GM19035 (cell line): ENCODE data around the gene PAWR.
"Not testable (repeated sequence)": the region's sequence is repeated elsewhere in the genome, so short reads cannot be mapped to it uniquely, and the experiment has no call there.

Experiments used
- ATAC-seq: cut with Tn5 transposase; IDR thresholded peaks from one replicate; pipeline ENCODE4 v1.9.1; 2021; ENCODE audit not compliant: unreplicated experiment

Gene PAWR

DNA sequence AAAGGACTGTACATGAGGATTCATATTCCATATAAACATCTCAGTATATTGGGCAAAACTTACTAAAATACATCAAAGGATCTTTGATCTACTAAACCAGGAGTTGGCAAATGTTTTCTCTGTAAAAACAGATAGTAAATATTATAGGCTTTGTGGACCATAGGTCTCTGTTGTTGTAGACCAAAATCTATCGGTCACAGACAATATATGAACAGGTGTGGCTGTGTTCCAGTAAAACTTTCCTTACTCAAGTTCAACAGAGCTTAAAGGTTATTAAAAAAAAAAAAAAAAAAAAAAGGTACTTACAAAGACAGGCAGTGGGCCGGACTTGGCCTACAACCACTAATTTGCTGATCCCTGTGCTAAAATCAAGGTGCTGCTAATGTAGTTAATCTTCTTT is 40.3 kb downstream of the PAWR start:
- ATAC-seq = no peak

DNA sequence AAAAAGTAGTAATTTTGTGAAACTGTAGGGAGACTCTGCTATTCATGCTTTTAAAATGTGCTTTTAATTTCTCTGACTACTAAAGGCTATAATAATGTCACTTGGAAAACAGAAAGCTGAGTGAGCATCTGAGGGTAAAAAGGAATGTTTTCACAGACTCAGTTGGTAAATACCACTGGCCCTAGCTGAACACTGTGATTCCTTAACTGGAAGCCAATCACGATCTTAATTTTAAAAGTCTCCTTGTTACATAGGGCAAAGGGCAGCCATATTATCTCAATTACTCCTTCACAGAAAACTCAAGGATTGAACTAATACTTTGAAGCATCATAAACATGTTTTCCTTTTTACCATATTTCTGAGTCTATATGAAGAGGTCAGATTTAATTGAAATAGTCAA is 41.9 kb downstream of the PAWR start:
- no peak for ATAC-seq

DNA sequence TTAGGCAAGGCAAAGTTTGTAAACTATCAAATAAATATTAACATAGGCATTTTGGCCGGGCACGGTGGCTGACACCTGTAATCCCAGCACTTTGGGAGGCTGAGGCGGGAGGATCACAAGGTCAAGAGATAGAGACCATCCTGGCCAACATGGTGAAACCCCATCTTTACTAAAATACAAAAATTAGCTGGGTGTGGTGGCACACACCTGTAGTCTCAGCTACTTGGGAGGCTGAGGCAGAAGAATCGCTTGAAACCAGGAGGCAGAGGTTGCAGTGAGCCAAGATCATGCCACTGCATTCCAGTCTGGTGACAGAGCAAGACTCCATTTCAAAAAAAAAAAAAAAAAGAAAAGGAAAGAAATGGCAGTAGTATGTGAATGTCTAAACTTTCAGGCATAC is 43.9 kb downstream of the PAWR start:
- not testable (repeated sequence) for ATAC-seq

DNA sequence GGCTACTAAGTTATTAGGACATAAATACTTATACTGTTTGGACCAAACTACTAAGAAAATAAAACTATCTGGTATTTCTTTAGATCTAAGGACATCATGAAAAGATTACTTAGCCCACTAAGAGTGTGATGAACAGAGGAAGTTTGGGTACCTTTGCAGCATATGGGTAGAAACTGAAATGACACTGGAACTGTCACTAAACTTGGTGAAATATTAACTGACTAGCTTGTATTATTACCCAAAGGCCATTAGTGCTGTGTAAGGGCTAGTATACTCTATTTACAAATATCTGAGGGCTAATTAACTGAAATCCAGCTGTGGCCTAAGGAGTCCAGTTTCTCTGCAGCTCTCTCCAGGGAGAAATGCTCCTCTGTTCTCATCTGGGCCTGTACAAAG is 45.5 kb downstream of the PAWR start:
- peak; percentile 79 for ATAC-seq

DNA sequence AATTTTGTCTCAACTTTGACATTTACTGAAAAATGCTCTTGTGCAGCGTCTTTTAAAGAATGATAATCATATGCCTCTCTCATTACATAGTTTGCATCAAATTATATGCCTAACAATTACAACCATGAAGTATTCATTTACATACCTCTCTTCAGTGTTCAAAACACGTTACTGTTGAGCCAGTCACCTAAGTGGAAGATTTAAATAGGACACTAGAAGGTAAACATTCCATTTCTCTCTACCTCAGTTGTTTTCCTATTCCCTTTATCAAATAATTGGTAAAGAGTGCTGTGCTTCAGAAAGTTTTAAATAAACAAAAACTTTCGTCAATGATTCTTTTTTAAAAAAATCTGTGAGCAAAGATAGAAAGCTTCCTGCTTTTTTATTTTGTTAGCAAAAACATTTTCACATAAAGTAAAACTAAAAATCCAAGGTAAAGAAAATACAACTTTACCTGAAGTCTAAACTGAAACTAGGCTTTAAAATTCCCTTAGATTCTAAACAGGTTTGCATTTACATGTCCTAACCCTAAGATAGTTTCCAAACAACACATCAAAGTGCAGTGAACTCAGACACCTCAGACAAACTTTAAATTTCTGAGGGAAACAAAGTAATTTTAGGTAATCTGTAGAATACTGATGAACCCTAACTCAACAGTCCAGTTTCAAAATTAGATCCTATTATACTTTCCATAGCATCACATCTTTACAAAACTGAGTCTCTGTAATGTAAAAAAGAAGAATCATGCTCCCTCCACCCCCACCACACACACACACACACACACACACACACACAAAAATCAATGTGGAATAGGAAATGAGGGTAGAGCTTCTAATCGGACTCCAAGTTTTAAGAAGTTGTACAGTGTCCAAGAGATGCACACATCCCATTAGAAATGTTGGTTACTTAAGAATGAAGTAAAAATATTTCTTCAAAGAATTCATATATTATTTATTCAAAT is 46.2 kb downstream of the PAWR start:
- ATAC-seq = no peak

DNA sequence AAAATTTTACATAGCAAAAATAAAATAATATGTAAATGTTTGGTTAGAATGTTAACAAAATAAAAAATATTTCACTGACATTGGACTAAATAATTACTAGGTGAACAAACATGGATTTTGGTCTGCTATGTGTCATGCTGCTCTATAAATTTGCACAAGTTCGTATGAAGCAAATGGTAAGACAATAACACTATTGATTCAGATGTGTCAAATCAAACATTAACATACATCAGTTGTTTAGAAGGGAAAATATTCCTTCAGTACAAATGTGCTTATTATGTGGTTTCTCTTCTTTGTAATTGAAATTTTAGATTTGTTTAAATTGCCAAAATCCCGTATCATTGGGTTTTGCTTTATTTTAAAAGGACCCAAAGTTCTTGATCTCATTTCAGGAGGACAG is 46.9 kb downstream of the PAWR start:
- ATAC-seq = no peak

DNA sequence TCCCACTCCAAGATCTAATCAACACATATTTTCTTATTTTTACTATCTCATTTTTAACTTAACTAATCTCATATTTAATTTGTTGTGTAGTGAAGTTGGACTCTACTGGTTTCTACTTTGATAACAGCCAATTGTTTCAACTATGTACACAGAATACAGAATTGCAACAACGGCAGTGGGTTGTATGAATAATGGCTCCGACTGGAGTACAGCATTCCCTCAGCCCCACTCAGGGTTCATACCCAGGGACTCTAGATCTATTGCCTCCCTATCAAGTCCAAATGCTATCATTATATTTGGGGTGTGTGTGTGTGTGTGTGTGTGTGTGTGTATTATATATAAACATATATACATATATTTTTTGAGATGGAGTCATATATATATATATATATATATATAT is 52.3 kb downstream of the PAWR start:
- no peak for ATAC-seq

DNA sequence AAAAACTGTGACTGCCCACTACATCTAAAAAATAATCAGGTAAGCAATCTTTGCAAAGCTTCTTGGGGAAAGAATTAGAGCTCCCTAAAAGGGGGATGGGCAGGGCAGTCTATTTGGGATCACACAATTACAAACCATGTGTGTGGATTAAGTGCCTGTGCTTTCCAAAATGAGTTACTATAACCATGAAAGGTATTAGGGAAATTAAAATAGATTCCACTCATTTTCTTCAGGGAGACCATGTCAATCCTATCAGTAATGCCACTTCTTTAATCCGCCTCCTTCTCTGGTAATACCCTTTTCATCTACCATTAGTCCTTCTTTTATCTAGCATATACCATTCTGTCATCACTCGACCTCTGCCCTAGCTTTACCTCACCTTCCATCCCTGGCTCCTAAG is 53.7 kb downstream of the PAWR start:
- ATAC-seq = no peak

DNA sequence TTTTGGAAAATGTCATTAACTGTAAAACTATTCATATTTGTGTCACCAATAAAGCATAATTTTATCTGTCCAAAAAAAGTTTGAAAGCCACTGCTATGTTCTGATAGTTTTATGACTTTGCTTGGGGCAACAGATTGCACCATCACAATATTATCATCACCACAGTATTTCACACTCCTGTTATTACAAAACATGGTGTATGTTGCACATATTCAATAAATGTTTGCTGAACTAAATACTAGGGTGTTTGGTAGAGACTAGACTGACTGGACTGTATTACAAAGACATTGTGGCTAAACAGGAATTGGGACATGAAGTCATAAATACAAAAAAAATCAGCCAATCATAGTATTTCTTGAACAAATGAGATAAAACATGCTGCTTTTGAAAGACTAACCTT is 55.1 kb downstream of the PAWR start:
- ATAC-seq = no peak

DNA sequence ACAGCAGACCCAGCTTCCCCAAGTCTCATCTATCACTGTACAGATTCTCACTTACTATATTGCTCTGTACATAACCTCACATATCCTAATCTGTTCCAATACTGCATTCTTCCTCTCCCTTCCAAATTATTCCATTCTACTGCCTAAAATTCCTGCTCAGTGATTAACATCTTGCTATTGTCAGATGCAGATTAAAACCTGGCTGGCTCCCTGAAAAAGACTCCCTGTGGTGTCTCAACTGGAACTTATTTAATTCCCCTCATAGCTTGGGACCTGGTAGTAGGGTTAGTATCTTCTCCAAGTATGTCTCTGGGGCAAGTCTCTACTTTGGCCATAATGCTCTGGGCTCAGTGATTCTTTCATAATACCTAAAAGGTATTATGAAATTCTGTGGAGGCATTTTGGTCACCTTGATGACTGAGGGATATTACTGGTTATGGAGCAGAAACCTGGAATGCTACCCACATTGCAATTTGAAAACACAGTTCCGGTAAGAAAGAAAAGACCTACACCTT is 55.8 kb downstream of the PAWR start:
- ATAC-seq = no peak

DNA sequence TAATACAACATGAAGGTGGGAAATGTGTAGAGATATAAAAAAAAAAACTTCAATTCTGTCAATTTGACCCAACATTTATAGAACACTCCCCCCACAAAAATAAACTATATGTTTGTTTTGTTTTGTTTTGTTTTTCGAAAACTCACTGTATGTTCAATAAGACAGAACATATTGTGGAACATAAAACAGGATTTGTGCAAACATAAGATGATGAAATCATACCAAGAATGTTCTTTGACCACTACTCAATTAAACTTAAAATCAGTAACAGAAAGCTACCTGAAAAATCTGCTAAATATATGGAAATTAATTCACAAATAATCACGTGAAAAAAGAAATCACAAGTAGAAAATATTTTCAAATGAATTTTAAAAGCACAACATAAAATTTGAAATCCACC is 61.2 kb downstream of the PAWR start:
- no peak for ATAC-seq

DNA sequence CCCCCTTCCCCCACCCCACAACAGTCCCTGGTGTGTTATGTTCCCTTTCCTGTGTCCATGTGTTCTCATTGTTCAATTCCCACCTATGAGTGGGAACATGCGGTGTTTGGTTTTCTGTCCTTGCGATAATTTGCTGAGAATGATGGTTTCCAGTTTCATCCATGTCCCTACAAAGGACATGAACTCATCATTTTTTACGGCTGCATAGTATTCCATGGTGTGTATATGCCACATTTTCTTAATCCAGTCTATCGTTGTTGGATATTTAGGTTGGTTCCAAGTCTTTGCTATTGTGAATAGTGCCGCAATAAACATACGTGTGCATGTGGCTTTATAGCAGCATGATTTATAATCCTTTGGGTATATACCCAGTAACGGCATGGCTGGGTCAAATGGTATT is 64.0 kb downstream of the PAWR start:
- not testable (repeated sequence) for ATAC-seq

DNA sequence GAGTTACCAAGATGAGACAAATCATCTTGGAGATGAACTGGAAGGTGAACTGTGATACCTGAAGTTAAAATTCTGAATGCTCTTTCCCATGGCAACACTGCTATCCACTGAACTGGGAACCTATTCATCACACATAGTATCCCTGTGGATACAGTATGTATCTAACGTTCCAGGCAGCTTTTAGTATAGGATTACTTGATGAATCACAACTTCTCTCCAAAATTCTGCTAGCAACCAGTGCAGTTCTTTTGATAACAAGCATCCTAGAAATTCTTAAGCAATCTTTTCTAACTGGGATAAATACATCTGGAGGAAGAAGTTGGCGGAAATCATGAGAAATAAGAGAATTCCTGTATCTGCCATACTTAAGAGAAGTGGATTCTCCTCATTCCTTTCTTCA is 66.4 kb downstream of the PAWR start:
- no peak for ATAC-seq

DNA sequence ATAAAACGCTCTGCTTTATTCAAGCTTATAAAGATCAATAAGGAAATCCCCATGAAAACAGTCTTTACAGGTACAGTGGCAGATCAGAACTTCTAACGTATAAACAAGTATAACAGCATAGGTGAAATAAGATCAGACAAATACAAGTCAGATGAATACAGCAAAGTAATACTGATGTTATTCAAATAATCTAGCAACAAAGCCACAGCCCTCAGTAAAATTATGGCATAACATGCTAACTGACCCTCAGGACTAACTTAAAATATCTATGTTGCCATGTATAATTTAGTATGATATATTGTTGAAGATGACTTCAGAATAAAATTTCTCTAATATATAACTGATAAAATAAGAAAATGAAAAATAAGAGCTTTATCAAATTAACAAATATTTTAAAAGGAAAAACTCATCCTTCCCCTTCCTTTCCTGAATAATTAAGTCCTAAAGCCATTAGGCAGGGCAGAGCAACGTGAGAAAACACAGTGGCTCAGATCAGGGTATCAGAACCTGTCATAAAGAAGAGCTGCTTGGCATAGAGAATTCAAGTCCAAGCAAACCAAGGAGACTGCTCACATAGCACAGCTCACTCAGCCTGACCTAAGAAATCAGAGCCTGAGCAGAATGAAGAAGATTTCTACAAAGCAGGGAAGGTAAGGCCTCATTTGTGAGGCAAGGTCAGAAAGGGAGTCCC is 70.7 kb downstream of the PAWR start:
- no peak for ATAC-seq

DNA sequence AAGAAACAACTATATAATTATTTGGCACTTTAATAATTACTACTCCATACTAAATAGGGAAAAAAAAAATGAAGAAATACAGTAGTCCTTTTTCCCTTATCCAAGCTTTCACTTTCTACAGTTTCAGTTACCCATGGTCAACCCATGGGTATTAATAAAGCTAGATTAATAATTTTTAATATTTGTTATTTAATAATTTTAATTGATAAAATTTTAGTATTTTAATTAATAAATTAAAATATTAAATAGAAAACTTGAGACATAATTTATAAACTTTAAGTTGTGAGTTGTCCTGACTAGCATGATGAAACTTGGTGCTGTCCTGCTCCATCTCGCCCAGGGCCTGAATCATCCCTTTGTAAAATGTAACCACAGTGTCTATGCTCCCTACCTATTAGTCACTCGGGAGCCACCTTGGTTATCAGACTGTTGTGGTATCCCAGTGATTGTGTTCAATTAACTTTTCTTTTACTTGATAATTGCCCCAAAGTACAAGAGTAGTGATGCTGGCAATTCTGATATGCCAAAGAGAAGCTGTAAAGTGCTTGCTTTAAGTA is 71.8 kb downstream of the PAWR start:
- no peak for ATAC-seq

DNA sequence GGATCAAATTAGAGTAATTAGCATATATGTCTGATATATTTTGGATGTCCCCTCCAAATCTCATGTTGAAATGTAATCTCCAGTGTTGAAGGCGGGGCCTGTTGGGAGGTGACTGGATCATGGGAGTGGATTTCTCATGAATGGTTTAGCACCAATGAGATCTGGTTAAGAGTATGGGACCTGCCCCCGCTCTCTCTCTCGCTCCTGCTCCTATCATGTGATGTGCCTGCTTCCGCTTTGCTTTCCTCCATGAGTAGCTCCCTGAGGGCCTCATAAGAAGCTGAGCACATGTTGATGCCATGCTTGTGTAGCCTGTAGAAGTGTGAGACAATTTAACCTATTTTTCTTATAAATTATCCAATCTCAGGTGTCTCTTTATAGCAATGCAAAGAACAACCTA is 73.1 kb downstream of the PAWR start:
- ATAC-seq = no peak

DNA sequence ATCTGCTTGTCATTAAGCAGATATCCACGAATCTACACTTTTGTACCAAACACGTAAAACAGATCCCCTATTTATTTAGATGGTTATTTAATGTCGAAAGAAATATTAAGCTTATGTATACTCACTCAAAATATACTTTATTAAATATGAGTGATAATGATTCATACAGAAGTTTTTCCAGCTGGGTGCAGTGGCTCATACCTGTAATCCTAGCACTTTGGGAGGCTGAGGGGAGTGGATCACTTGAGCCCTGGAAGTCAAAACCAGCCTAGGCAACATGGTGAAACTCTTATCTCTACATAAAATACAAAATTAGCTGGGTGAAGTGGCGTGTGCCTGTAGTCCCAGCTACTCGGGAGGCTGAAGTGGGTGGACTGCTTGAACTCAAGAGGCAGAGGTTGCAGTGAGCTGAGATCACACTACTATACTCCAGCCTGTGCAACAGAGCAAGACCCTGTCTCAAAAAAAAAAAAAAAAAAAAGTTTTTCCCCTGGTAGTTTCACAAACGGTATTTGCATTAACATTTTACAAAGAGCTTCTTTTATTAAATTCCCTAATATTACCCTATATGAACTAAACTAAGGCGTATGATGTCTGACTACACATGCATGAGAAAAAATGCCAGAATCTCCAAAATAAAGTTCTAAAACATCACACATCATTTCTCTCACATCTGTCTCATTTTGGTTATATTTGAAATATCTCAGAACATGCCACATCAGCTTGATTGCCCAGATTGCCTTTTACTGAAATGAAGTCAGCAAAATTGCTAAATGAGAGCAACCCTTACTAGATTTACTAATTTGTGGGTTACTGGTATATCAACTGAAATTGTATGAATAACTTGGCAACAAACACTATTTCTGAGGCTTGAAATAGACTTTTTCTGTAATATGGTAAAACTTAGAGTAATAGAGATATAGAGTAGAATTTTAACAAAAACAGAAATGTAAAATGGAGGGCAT is 74.9 kb downstream of the PAWR start:
- ATAC-seq = peak; percentile 67

DNA sequence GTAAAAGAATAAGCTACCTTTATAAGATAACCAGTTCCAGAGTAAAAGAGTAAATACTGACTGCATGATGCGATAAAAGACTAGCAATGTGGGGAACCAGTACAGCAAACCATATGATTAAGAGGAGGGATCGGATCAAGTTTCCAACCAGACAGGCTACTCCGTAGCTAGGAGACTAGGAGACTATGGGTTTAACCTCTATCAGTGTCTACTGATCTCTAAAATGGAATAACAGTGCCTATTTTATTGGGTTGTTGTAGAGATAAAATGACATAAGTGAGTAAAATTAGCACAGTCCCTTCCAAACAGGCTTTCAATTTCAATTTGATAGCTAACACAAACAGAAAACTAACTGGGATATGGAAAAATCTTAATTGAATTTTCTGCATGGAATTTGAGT is 76.0 kb downstream of the PAWR start:
- ATAC-seq = no peak

DNA sequence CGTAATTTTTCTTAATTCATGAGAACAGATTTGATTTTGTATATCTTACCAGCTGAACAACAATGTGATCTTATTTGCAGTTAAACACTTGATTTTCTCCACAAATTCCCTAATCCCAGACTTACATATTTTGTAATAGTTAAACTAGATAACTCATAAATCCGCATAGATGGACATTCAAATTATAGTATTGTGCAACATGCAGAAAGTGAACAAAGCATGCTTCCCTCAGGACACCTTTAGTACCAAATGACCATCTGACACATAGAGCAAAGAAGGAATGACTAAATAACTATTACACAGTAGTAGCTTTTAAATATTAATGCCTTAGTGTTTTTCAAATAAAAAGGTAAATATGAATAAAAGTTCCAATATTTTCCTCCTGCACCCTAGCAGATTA is 88.9 kb downstream of the PAWR start:
- no peak for ATAC-seq

DNA sequence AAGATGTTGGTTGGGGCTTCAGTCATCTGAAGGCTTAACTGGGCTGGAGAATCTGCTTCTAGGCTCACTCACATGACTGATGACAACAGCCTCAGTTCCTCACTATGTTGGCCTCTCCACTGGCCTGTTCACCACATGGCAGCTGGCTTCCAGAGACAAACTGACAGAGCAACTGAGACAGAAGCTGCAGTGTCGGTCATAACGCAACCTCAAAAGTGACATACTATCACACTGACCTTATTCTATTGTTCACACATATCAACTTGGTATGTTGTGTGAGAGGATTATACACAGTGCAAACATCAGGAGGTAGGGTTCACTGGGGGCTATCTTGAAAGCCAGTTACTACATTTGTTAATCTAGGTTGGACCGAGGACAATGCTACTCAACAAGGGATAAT is 92.9 kb downstream of the PAWR start:
- ATAC-seq = no peak
